PC-3 (cell line): ENCODE measurements around the gene CCNB1IP1. TPM values are rescaled to one million over a fixed set of nuclear protein-coding genes. Genes with fewer than 3 reads are reported as not detected.

Experiments used
- ATAC-seq: fragments of 200-7000 bp; cut with Tn5 transposase; 2 replicates; pipeline ENCODE4 v1.9.1; 2020; ENCODE audit warnings: mild to moderate bottlenecking, moderate library complexity
- BruUV-seq: library from RNA; stranded (reverse); fragments of 400-500 nt; replicated peaks from 2 replicates; lab custom pipeline; 2021; lab: Mats Ljungman, UMichigan
- CTCF ChIA-PET: fragments of 300-600 bp; sonication (Branson Sonifier 250); formaldehyde crosslinking; loops from one replicate; lab custom pipeline; 2022; ENCODE audit warnings: antibody characterized with exemption; lab: Charles Lee
- POLR2A ChIA-PET: fragments of 300-600 bp; sonication (Branson Sonifier 250); formaldehyde crosslinking; loops from one replicate; lab custom pipeline; 2022; ENCODE audit warnings: antibody characterized with exemption; ENCODE audit not compliant: unreplicated experiment; lab: Charles Lee
- DNase-seq: peaks from one replicate; pipeline ENCODE4 v3.0.0-alpha.2; 2015
- H2AFZ ChIP-seq: fragments of 300-600 bp; sonication (generic); 2 replicates; pipeline ENCODE4 v1.6.0; 2016; ENCODE audit warnings: antibody characterized with exemption, low read length
- H3F3A ChIP-seq: fragments of 300-600 bp; sonication (generic); one replicate; pipeline ENCODE4 v1.6.0; 2017; ENCODE audit warnings: antibody characterized with exemption, low read length, control low read depth, mild to moderate bottlenecking; ENCODE audit not compliant: unreplicated experiment
- H3K27ac ChIP-seq: fragments of 300-600 bp; sonication (generic); 2 replicates; pipeline ENCODE4 v1.5.1; 2016; ENCODE audit warnings: mild to moderate bottlenecking, low read length
- H3K27me3 ChIP-seq: fragments of 300-600 bp; sonication (generic); 2 replicates; pipeline ENCODE4 v1.6.1; 2016; ENCODE audit warnings: low read length, mixed read lengths
- H3K36me3 ChIP-seq: fragments of 300-600 bp; sonication (generic); 2 replicates; pipeline ENCODE4 v1.6.1; 2016; ENCODE audit warnings: low read depth, mixed run types, low read length, mixed read lengths
- H3K4me1 ChIP-seq: fragments of 300-600 bp; sonication (generic); 2 replicates; pipeline ENCODE4 v1.5.1; 2016; ENCODE audit warnings: low read length; ENCODE audit not compliant: insufficient read depth
- H3K4me2 ChIP-seq: fragments of 300-600 bp; sonication (generic); 2 replicates; pipeline ENCODE4 v1.6.0; 2016; ENCODE audit warnings: low read length
- H3K4me3 ChIP-seq: fragments of 300-600 bp; sonication (generic); 2 replicates; pipeline ENCODE4 v1.5.1; 2016; ENCODE audit warnings: mild to moderate bottlenecking, low read length, mixed read lengths
- H3K79me2 ChIP-seq: fragments of 300-600 bp; sonication (generic); 2 replicates; pipeline ENCODE4 v1.6.1; 2017; ENCODE audit warnings: low read length, mixed read lengths
- H3K9ac ChIP-seq: fragments of 300-600 bp; sonication (generic); 2 replicates; pipeline ENCODE4 v1.6.0; 2016; ENCODE audit warnings: mild to moderate bottlenecking, low read length
- H3K9me2 ChIP-seq: fragments of 300-600 bp; sonication (generic); replicated peaks from 2 replicates; pipeline ENCODE4 v1.6.1; 2016; ENCODE audit warnings: mixed run types, low read length, mixed read lengths
- H3K9me3 ChIP-seq: fragments of 300-600 bp; sonication (generic); 2 replicates; pipeline ENCODE4 v1.6.1; 2016; ENCODE audit warnings: low read length, mixed read lengths
- H4K20me1 ChIP-seq: fragments of 300-600 bp; sonication (generic); 2 replicates; pipeline ENCODE4 v1.6.1; 2016; ENCODE audit warnings: low read length, mixed read lengths
- EZH2 ChIP-seq: fragments of 300-600 bp; sonication (generic); IDR thresholded peaks from one replicate; pipeline ENCODE4 v1.6.1; 2017; ENCODE audit warnings: antibody characterized with exemption, mild to moderate bottlenecking, low read length; ENCODE audit not compliant: unreplicated experiment
- EZH2phosphoT487 ChIP-seq: fragments of 300-600 bp; sonication (generic); IDR thresholded peaks from 2 replicates; pipeline ENCODE4 v1.6.1; 2018; ENCODE audit warnings: mild to moderate bottlenecking, antibody characterized with exemption, low read length, borderline replicate concordance
- intact Hi-C: fragments of 100-400 bp; cut with micrococcal nuclease; formaldehyde crosslinking; loops from 2 replicates; pipeline ENCODE4 v1.9.0; 2023
- total RNA-seq: library from RNA; depleted of rRNA; stranded (reverse); fragments of >200 nt; gene quantifications from 2 replicates; pipeline ENCODE4 v1.2.3, GENCODE V29; 2014
- TF ChIP-seq, protein P1 (sequence below): fragments of 300-600 bp; sonication (generic); conservative IDR thresholded peaks from 2 replicates; pipeline ENCODE4 v1.5.1; 2017; ENCODE audit warnings: antibody characterized with exemption, low read depth, mild to moderate bottlenecking, low read length

Gene CCNB1IP1
- total RNA-seq, 1 experiment from 2014 or later = 32.8 TPM

DNA sequence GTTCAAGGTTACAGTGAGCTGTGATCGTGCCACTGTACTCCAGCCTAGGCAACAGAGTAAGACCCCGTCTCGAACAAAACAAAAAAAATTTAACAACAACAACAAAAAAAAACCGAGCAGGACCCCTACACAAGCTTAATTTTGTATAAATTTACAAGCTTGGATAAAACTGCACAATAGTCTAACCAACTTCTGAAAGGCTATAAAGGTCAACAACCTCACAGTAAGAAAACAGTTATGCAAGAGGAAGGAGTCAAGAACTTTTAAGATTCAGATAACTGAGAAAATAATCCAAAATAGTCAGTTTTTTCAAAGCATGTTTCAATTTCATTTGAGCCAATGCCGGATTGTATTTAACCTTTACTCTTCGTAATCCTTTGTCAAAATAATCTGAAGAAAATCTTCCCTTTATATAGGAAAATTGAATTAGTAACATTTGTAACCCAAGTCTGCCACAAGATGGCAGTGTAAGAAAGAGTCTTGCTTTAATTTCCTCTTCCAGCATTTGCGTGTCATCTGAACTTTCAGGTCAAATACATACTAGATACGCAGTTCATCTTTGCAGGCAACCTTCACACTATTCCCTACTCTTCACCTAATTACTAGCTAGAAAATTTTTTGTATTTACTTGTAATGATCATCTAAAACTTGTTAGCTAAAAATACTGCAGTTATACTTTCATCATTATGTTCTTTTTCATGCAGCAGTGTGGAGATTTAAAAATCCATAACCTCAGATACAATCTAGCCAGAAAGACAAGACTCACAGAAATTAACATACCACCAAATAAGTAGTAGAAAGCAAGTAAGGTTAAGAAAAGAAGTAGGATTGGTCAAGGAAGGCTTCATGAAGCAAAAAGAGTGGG lies 5.8 kb downstream of the CCNB1IP1 start:
- Histone ChIP-seq H3K9ac (no peak overlapping the region), H3K27me3 (no peaks in the 10 kb centered on the region), H3K36me3 (peaks cover 35% of the 10 kb centered on the region), H3K79me2 (peaks cover 47% of the 10 kb centered on the region), H3F3A (no peaks in the 10 kb centered on the region), H3K4me2 (peak overlapping the region; percentile 27; the same call in 1 of the 2 replicates), H3K4me1 (peaks cover 7% of the 10 kb centered on the region), H3K9me3 (no peaks in the 10 kb centered on the region), H3K9me2 (no peaks in the 10 kb centered on the region), H3K4me3 (no peak overlapping the region), H4K20me1 (peaks cover 10% of the 10 kb centered on the region; the same call in 1 of the 2 replicates), H3K27ac (no peak overlapping the region), H2AFZ (no peak overlapping the region)
- ChIA-PET CTCF (interaction anchor here (0.6 to 1.2 kb wide), 3 partner anchors 16 to 287 kb away, joined by 3 to 6 read pairs (median 3); partner anchors contain the start of gene PARP2), POLR2A (interaction anchor here (0.9 kb wide), 1 partner anchor 16 kb away, joined by 7 read pairs; the partner anchor contains the start of gene PARP2)
- ATAC-seq (peak; percentile 45; the same call in 1 of the 2 replicates), DNase-seq (peak; percentile 81)
- intact Hi-C loops = loop anchor here (1.0 to 5.0 kb wide), 3 partner anchors 85 to 282 kb away; partner anchors contain the start of gene TEP1
- no TSS peak for BruUV-seq
- TF ChIP-seq EZH2 = no peak
- TF ChIP-seq, protein P1, sequence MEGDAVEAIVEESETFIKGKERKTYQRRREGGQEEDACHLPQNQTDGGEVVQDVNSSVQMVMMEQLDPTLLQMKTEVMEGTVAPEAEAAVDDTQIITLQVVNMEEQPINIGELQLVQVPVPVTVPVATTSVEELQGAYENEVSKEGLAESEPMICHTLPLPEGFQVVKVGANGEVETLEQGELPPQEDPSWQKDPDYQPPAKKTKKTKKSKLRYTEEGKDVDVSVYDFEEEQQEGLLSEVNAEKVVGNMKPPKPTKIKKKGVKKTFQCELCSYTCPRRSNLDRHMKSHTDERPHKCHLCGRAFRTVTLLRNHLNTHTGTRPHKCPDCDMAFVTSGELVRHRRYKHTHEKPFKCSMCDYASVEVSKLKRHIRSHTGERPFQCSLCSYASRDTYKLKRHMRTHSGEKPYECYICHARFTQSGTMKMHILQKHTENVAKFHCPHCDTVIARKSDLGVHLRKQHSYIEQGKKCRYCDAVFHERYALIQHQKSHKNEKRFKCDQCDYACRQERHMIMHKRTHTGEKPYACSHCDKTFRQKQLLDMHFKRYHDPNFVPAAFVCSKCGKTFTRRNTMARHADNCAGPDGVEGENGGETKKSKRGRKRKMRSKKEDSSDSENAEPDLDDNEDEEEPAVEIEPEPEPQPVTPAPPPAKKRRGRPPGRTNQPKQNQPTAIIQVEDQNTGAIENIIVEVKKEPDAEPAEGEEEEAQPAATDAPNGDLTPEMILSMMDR = peak; percentile 88

- Histone ChIP-seq H3K27ac (no peak overlapping the region), H3K9me2 (no peaks in the 10 kb centered on the region), H3K36me3 (peaks cover 53% of the 10 kb centered on the region), H3K4me2 (no peak overlapping the region), H3K79me2 (no peaks in the 10 kb centered on the region), H4K20me1 (no peaks in the 10 kb centered on the region), H3K9me3 (no peaks in the 10 kb centered on the region), H3K27me3 (no peaks in the 10 kb centered on the region), H2AFZ (no peak overlapping the region), H3K9ac (no peak overlapping the region), H3K4me3 (no peak overlapping the region), H3K4me1 (no peaks in the 10 kb centered on the region), H3F3A (no peaks in the 10 kb centered on the region)
- no peak for TF ChIP-seq EZH2
- TF ChIP-seq, protein P1 = no peak
- TF ChIP-seq EZH2phosphoT487 = no peak
- DNase-seq = no peak
- intact Hi-C loops = no loop called here
- POLR2A ChIA-PET = no interaction called here
- no peak for ATAC-seq
- no TSS peak for BruUV-seq
- CTCF ChIA-PET = no interaction called here
These were observed 15.4 kb downstream of the CCNB1IP1 start for GRCh38 chr14:20317720-20318119.

- H3K9me2 ChIP-seq = no peaks in the 10 kb centered on the region
- no peaks in the 10 kb centered on the region for H3K27me3 ChIP-seq
- H2AFZ ChIP-seq = no peak overlapping the region
- no peak overlapping the region for H3K4me2 ChIP-seq
- ChIA-PET CTCF (no interaction called here), POLR2A (no interaction called here)
- no peaks in the 10 kb centered on the region for H3K79me2 ChIP-seq
- H3K36me3 ChIP-seq = peaks cover 50% of the 10 kb centered on the region
- H3F3A ChIP-seq = no peaks in the 10 kb centered on the region
- TF ChIP-seq, protein P1 = no peak
- no peak for TF ChIP-seq EZH2
- no peak for TF ChIP-seq EZH2phosphoT487
- DNase-seq (no peak), ATAC-seq (no peak)
- no peaks in the 10 kb centered on the region for H4K20me1 ChIP-seq
- H3K9ac ChIP-seq = no peak overlapping the region
- BruUV-seq = no TSS peak
- H3K4me3 ChIP-seq = no peak overlapping the region
- H3K27ac ChIP-seq = no peak overlapping the region
- H3K4me1 ChIP-seq = no peaks in the 10 kb centered on the region
- H3K9me3 ChIP-seq = no peaks in the 10 kb centered on the region
- intact Hi-C loops = no loop called here
These were observed 19.1 kb downstream of the CCNB1IP1 start for GRCh38 chr14:20314026-20314425.
